GM13977 (cell line): ENCODE results near the gene NREP.
A peak's percentile ranks its signal among the peaks of the same experiment; 100 is the strongest.

Experiments
- DNase-seq: peaks from one replicate; pipeline ENCODE4 v3.0.0; 2012; ENCODE audit warnings: low spot score
- CTCF ChIP-seq: IDR thresholded peaks from 2 replicates; pipeline ENCODE4 v1.5.1; 2012; ENCODE audit warnings: mild to moderate bottlenecking, control low read depth; ENCODE audit not compliant: insufficient read depth; ENCODE audit errors: extremely low read depth, missing control alignments
- in situ Hi-C: fragments of 300-500 bp; cut with MboI; formaldehyde crosslinking; loops from one replicate; pipeline ENCODE4 v1.12.0; 2022; ENCODE audit warnings: low sequenced_read_pairs, low pct_unique_long_range_greater_than_20kb, mixed read lengths, inconsistent platforms; ENCODE audit not compliant: unreplicated experiment

NREP gene

DNA sequence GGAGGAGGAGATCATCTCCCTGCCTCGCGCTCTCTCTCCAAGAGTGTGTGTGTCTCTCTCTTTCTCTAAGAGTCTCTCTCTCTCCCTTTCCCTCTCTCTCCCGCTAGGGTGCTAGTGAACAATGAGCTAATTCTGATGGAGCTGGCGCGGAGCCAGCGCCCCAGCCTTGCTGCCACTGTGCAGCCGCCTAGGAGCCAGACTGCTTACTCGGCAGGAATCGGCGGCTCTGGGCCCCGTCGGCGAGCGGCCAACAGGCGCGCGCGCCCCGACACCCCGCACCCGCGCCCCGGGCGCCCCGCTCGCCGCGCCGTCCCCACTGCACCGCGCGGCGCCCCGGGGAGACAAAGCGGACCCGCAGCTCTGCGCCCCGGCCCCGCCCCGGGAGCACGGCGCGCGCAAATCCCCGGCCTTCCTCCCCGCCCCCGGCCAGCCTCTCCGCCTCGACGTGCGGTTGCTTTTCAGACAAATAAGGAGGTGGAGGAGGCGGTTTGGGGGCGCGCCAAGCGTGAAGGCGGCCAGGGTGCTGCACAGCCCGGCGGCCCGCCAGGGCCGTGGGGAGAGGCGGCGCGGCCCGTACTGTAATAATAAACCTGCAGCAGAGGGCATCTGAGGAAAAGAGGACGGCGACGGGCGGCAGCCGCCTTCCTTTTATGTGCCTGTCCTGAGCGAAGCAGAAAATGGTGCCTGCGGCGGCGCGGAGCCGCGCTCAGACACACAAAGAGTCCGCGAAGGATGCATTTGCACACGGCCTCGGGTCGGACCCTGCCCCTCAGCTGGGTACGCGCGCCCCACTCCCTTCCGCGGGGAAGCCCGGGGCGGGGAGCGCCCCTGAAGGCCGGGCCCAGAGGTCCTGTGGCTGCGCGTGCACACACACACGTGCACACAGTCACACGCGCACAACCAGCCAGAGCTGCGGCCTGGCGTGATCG lies 625 bp upstream of the NREP start:
- DNase-seq = peak; percentile 87
- in situ Hi-C loops = no loop called here
- TF ChIP-seq CTCF = peak; percentile 25

DNA sequence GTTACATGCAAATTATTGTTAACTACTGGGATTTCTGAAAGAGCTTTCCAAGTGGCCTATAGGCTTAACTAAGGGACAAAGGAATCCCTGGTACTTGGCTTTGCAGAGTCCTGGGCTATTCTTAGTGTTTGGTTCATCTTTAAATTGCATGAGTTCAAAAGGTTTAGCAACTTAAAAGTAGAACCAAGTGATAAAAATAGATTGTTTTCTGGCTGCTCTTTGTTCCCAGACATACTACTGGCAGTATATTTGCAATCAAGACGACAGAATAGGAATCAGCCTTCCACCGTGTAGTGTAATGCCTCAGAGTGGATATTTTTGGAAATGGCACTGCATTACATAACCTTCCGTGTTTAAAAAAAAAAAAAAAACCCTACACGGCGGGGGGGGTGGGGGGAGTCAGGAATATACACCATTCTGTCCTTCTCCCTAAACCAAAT lies 1.0 kb downstream of the NREP start:
- no peak for TF ChIP-seq CTCF
- in situ Hi-C loops = no loop called here
- DNase-seq = no peak

- TF ChIP-seq CTCF = no peak
- in situ Hi-C loops = no loop called here
- no peak for DNase-seq
Observed at GRCh38 chr5:111755345-111755941, 1.6 kb downstream of the NREP start.

DNA sequence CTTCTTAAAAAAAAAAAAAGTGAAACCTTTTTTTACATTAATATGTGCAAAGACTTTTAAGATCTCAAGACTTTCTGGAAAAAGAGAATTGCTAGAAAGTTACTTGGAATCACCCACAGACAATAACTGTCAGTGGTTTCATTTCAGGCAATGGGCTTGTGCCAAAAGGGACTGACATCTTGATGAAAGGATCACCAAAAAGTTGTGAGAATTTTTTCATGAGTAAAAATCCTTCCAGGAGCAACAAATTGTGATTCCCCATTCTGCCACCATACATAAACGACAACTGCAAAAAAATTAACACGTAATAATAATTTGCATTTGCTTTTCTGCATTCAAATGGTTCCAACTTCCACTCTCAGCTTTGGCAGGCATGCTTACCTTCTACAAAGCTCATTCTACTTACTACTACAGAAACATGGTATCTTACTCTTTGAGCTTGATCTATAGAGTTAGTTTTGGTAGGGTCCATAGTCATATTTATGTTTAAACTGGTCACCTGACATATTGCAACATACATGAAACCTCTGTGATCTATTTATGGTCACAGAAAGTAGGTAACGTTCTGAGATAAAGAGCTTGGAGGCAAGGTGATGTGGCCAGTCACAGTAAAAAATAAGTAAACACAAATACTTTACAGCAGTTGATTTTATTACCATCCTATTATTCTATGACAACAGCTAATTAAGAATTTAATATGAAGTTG lies 3.0 kb downstream of the NREP start:
- DNase-seq = no peak
- TF ChIP-seq CTCF = no peak
- in situ Hi-C loops = no loop called here

GRCh38 chr5:111752426-111752965 lies 4.5 kb downstream of the NREP start:
- in situ Hi-C loops = no loop called here
- DNase-seq = no peak
- no peak for TF ChIP-seq CTCF

- in situ Hi-C loops = no loop called here
- no peak for TF ChIP-seq CTCF
- no peak for DNase-seq
Observed at GRCh38 chr5:111749303-111750026, 7.5 kb downstream of the NREP start.
